Measurements from ENCODE around the gene CUL3.

Gene CUL3

GRCh38 chr2:224466304-224466895 lies 118.8 kb downstream of the CUL3 start:
- DNase-seq, result no peak

DNA sequence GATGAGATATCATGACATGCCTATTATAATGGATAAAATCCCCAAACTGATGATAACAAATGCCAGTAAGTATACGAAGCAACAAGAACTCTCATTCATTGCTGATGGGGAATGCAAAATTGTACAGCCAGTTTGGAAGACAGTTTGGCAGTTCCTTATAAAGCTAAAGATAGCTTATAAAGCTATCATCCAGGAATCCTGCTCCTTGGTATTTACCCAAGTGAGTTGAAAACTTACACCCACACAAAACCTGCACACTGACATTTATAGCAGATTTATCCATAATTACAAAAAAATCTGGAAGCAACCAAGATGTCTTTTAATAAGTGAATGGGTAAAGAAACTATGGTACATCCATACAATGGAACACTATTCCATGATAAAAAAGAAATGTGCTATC lies 123.8 kb downstream of the CUL3 start:
- DNase-seq, result no peak

DNA sequence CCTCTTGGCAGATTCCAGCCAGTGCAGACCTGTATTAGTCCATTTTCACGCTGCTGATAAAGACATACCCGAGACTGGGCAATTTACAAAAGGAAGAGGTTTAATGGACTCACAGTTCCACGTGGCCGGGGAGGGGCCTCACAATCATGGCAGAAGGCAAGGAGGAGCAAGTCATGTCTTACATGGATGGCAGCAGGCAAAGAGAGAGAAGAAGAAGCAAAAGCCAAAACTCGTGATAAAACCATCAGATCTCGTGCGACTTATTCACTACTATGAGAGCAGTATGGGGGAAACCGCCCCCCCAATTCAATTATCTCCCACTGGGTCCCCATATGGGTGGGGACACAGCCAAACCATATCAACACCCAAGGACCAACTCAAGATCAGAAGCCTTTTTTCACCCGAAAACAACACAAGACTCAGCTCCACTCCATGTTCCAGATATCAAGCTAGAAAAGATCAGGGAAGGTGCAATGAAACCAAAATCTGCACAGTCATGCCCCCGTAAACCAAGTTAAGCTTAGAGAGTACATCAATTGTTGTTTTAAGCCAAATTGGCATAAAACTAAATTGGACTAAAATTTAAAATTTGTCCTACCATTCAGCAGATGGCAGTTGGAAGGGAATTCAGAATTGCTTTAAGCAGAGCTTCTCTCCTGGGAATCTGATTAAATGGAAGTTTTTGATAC lies 127.6 kb downstream of the CUL3 start:
- DNase-seq, result no peak

GRCh38 chr2:224453892-224454291 lies 131.3 kb downstream of the CUL3 start:
- DNase-seq, result no peak

GRCh38 chr2:224449212-224450147 lies 135.7 kb downstream of the CUL3 start:
- no peak for DNase-seq

- no peak for DNase-seq
These were observed 136.9 kb downstream of the CUL3 start for GRCh38 chr2:224448236-224448635.

DNA sequence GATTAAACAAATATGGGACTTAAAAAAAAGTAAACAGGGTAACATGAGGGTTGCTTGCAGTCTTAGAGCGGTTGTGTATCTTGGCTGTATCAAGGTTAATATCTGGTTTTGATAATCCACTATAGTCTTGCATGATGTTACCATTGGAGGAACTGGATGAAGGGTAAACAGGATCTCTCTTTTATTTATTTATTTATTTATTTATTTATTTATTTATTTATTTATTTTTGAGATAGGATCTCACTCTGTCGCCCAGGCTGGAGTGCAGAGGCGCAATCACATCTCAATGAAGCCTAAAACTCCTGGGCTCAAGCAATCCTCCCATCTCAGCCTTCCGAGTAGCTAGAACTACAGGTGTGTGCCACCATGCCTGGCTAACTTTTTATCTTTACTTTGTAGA lies 140.4 kb downstream of the CUL3 start:
- no peak for DNase-seq

DNA sequence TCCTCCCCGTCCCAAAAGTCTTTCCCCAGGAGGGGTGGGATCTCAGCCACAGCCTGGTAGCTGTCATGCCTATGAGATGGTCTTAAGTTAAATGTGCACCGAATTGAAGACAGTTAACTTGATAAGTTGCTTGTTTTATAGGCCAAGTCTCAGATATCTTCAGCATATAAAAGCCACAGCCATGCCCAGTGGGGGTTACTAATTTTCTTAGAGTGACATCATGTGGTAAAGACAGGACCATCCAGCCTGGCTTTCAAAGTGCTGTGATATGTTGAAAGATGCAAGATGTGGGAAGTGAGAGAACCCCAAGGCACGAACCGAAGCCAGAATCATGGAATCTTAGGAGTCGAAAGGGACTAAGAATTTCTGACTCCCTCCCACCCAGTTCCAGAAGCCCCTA lies 141.1 kb downstream of the CUL3 start:
- no peak for DNase-seq

- DNase-seq, result no peak
These were observed 142.8 kb downstream of the CUL3 start for GRCh38 chr2:224442071-224442967.

- no peak for DNase-seq
These were observed 144.2 kb downstream of the CUL3 start for GRCh38 chr2:224440988-224441387.

GRCh38 chr2:224438726-224439125 lies 146.4 kb downstream of the CUL3 start:
- DNase-seq, result no peak

GRCh38 chr2:224436634-224437033 lies 148.5 kb downstream of the CUL3 start:
- no peak for DNase-seq

- no peak for DNase-seq
These were observed 150.5 kb downstream of the CUL3 start for GRCh38 chr2:224434618-224435017.

DNA sequence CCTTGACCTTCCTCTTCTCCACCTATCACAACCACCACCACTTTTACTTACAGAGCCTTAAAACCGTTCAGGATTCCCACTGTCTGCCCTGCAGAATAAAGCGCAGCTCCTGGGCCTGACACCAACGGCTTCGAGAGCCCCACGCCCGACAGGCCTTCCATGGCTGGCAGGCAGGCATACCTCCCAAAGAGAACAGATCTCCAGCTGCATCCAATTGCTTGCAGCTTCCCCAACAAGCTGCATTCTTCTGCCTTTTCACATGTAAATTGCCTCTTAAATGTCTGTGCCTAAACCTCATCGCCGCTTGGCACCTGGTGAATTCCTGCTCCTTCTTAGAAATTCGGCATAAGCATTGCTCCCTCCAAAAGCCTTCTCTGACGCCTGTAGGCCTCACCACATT lies 151.7 kb downstream of the CUL3 start:
- no peak for DNase-seq

GRCh38 chr2:224432003-224432579 lies 153.1 kb downstream of the CUL3 start:
- no peak for DNase-seq

GRCh38 chr2:224429441-224429810 lies 155.7 kb downstream of the CUL3 start:
- no peak for DNase-seq

DNA sequence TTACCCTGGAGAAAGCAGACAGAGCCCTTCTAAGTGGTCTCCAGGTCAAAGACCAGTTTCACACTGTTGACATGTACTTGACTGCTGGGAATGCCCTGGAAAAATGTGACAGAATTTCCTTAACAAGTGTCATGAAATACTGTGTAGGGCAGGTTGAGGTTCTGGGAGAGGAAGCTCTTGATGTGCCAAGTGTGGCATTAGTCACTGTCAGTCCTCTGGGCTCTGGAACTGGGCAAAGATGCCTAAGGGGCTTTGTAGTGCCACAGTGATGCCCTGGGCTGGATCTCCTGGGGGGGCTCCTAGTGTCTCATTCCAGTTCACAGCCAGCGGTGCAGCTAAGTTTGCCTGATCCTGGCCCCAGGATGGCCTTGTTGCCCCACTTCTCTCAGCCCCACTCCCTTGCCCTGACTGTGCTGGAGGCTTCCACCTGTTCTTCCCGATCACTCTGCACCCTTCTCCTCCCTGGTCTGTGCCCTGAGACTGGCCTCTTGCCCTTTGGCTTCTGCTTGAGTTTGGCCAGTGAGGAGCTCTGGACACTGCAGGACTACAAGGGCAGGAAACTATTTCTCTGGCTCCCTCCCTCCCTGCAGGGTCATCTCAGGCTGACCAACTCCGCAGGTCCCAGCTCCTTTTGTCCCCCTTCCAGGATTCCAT lies 156.2 kb downstream of the CUL3 start:
- no peak for DNase-seq

DNA sequence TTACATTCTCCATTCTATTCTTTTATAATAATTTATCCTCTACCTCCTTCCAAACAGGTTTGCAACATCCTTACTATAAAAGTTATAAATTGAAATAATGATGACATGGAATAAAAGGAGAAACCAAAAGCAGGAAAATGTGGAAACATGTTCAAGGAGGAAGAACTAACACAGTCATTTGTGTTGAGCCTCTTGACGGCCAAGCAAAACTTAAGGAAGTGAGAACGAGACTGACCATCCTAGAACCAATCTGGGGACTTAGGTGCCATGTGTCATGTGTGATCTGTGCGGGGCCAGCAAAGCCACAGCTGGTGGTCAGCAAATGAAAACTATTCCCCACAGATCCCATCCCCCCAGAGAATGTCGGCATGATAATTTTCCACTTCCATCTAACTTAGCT lies 157.7 kb downstream of the CUL3 start:
- no peak for DNase-seq

DNA sequence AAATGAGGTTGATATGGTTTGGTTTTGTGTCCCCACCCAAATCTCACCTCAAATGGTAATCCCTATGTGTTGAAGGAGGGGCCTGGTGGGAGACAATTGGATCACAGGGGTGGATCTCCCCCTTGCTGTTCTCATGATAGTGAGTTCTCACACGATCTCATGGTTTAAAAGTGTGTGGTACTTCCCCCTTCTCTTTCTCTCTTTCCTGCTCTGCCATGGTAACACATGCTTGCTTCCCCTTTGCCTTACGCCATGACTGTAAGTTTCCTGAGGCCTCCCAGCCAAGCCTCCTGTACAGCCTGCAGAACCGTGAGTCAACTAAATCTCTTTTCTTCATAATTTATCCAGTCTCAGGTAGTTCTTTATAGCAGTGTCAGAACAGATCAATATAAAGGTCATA lies 158.5 kb downstream of the CUL3 start:
- no peak for DNase-seq

DNA sequence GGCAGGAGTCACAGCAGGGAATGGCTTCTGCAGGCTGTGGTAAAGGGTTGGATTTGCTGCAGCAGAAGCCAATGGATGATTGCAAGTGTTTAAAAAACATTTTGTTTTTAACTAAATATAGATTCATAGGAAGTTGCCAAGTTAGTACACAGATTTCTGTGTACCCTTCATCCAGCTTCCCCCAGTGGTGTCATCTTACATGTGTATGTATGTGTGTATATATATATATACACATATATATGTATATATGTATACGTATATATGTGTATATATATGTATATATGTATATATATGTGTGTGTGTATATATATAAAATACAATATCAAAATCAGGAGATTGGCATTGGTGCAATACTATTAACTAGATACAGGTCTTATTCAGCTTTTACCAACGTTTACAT lies 164.1 kb downstream of the CUL3 start:
- no peak for DNase-seq
